CD4-positive, alpha-beta T cell treated with Interleukin-15 for 1 hour (primary cell): ENCODE results near the gene MAPK14.
"Not testable (repeated sequence)": the region's sequence is repeated elsewhere in the genome, so short reads cannot be mapped to it uniquely, and the experiment has no call there.

Source experiments
- DNase-seq: peaks from one replicate; pipeline ENCODE4 v3.0.0-alpha.2; 2020

Gene MAPK14

GRCh38 chr6:36124346-36124745 lies 96.7 kb downstream of the MAPK14 start:
- not testable (repeated sequence) for DNase-seq

- no peak for DNase-seq
These were observed 97.3 kb downstream of the MAPK14 start for GRCh38 chr6:36124881-36125280.

GRCh38 chr6:36125575-36125974 lies 98.0 kb downstream of the MAPK14 start:
- no peak for DNase-seq

- no peak for DNase-seq
These were observed 98.5 kb downstream of the MAPK14 start for GRCh38 chr6:36126121-36126520.

GRCh38 chr6:36126553-36127458 lies 99.2 kb downstream of the MAPK14 start:
- peak; percentile 38 for DNase-seq

GRCh38 chr6:36127462-36128016 lies 99.9 kb downstream of the MAPK14 start:
- DNase-seq = peak; percentile 82

- DNase-seq = no peak
These were observed 100.5 kb downstream of the MAPK14 start for GRCh38 chr6:36128073-36128472.

GRCh38 chr6:36128793-36129192 lies 101.2 kb downstream of the MAPK14 start:
- DNase-seq = no peak

GRCh38 chr6:36129334-36129733 lies 101.7 kb downstream of the MAPK14 start:
- DNase-seq = not testable (repeated sequence)

- no peak for DNase-seq
These were observed 102.5 kb downstream of the MAPK14 start, which contains the start of gene MAPK13 for GRCh38 chr6:36129941-36130666. Gene MAPK13 (plus strand): TSS chr6:36130513. CDS start chr6:36130583, 70 bp downstream.

GRCh38 chr6:36130667-36131510 lies 103.3 kb downstream of the MAPK14 start:
- peak; percentile 62 for DNase-seq

- peak; percentile 28 for DNase-seq
These were observed 104.1 kb downstream of the MAPK14 start for GRCh38 chr6:36131511-36132245.

- no peak for DNase-seq
These were observed 104.8 kb downstream of the MAPK14 start for GRCh38 chr6:36132246-36132895.

GRCh38 chr6:36133148-36133547 lies 105.5 kb downstream of the MAPK14 start:
- DNase-seq = no peak

GRCh38 chr6:36133912-36134311 lies 106.3 kb downstream of the MAPK14 start:
- no peak for DNase-seq

- DNase-seq = no peak
These were observed 107.6 kb downstream of the MAPK14 start for GRCh38 chr6:36135053-36135731.

- DNase-seq = no peak
These were observed 108.4 kb downstream of the MAPK14 start for GRCh38 chr6:36136034-36136433.

- DNase-seq = no peak
These were observed 108.9 kb downstream of the MAPK14 start for GRCh38 chr6:36136551-36136950.

- no peak for DNase-seq
These were observed 111.1 kb downstream of the MAPK14 start for GRCh38 chr6:36138667-36139066.

- DNase-seq = no peak
These were observed 111.8 kb downstream of the MAPK14 start for GRCh38 chr6:36139431-36139830.
